Amniotic stem cell (primary cell): ENCODE data around the gene CRYBG1.
"Not testable (repeated sequence)": the region's sequence is repeated elsewhere in the genome, so short reads cannot be mapped to it uniquely, and the experiment has no call there.

ENCODE experiments used
- DNase-seq: peaks from one replicate; lab custom pipeline; 2025; lab: John Stamatoyannopoulos, UW

Gene CRYBG1

GRCh38 chr6:106556368-106556960 is 195.9 kb downstream of the CRYBG1 start:
- peak; percentile 9 for DNase-seq

GRCh38 chr6:106557837-106558236 is 197.3 kb downstream of the CRYBG1 start:
- no peak for DNase-seq

- DNase-seq, result no peak
Observed at GRCh38 chr6:106558364-106558763, 197.8 kb downstream of the CRYBG1 start.

GRCh38 chr6:106559659-106560058 is 199.1 kb downstream of the CRYBG1 start:
- not testable (repeated sequence) for DNase-seq

- no peak for DNase-seq
Observed at GRCh38 chr6:106560996-106561685, 200.6 kb downstream of the CRYBG1 start.

GRCh38 chr6:106561686-106562405 is 201.3 kb downstream of the CRYBG1 start:
- DNase-seq, result no peak

- no peak for DNase-seq
Observed at GRCh38 chr6:106563614-106564013, 203.1 kb downstream of the CRYBG1 start.

GRCh38 chr6:106564476-106564875 is 204.0 kb downstream of the CRYBG1 start:
- no peak for DNase-seq

GRCh38 chr6:106568530-106568929 is 208.0 kb downstream of the CRYBG1 start:
- no peak for DNase-seq

GRCh38 chr6:106569428-106569827 is 208.9 kb downstream of the CRYBG1 start:
- no peak for DNase-seq

GRCh38 chr6:106572436-106572835 is 211.9 kb downstream of the CRYBG1 start:
- no peak for DNase-seq

GRCh38 chr6:106572875-106573585 is 212.5 kb downstream of the CRYBG1 start:
- no peak for DNase-seq

- DNase-seq, result peak; percentile 51
Observed at GRCh38 chr6:106574741-106575458, 214.4 kb downstream of the CRYBG1 start.

- DNase-seq, result no peak
Observed at GRCh38 chr6:106579281-106579680, 218.8 kb downstream of the CRYBG1 start.

GRCh38 chr6:106581468-106581867 is 221.0 kb downstream of the CRYBG1 start:
- DNase-seq, result no peak

- DNase-seq, result no peak
Observed at GRCh38 chr6:106586815-106587415, 226.4 kb downstream of the CRYBG1 start.

- not testable (repeated sequence) for DNase-seq
Observed at GRCh38 chr6:106588937-106589336, 228.4 kb downstream of the CRYBG1 start.

- DNase-seq, result peak; percentile 17
Observed at GRCh38 chr6:106591111-106591825, 230.8 kb downstream of the CRYBG1 start.

- no peak for DNase-seq
Observed at GRCh38 chr6:106599440-106599839, 238.9 kb downstream of the CRYBG1 start.

GRCh38 chr6:106600329-106600728 is 239.8 kb downstream of the CRYBG1 start:
- DNase-seq, result no peak
